ENCODE results near the gene MAPKAP1. TPM values are rescaled to one million over a fixed set of nuclear protein-coding genes. Genes with fewer than 3 reads are reported as not detected.

Gene MAPKAP1
- total and polyA plus RNA-seq, 9 of the 15 experiments (the other 6 are each of a cell fraction or from before 2014, with no cell fraction given) = 2.6 to 82.1 (median 61.1) TPM

- TF ChIP-seq SIRT6 (IDR thresholded peaks at IDR 0.05; ENCODE audit: low read depth, low read length) (no peak), ATF3 (IDR thresholded peaks at IDR 0.05) (no peak), ATF3 (CRISPR knock-in tag; conservative IDR thresholded peaks at IDR 0.05) (no peak), CXXC5 (CRISPR knock-in tag; IDR thresholded peaks at IDR 0.05) (no peak), ELK3 (CRISPR knock-in tag; IDR thresholded peaks at IDR 0.05) (no peak), E2F5 (CRISPR knock-in tag; IDR thresholded peaks at IDR 0.05) (no peak)
Measured at GRCh38 chr9:125726456-125727132, 19.6 kb upstream of the MAPKAP1 start (continued).

GRCh38 chr9:125707472-125707804, 430 bp upstream of the MAPKAP1 start:
- WGBS (ENCODE audit: insufficient coverage, low coverage, missing lambda C conversion rate) = 2% methylated on average over 4 of the region's 4 CpGs
- Histone ChIP-seq H3K4me3 (peak overlapping the region; percentile 99), H3K9ac (ENCODE audit: insufficient read depth in 1 of 2, low read depth in 2 of 2, low read length in 2 of 2) (peak overlapping the region in 1 of 2 experiments; percentile 92; a peak in 3 of 4 replicates), H3K36me3 (ENCODE audit: control insufficient read depth, insufficient read depth, low read length) (0 out of 3 replicates have a peak, but pooled peaks cover 3% of the 10 kb centered on the region), H2AFZ (ENCODE audit: low read depth, low read length) (peak overlapping the region; percentile 100), H3K9me1 (ENCODE audit: control insufficient read depth, insufficient read depth, low read length) (no peaks in the 10 kb centered on the region), H3K27ac (ENCODE audit: extremely low read depth, low read depth, low read length) (no peak overlapping the region; the same call in 2 of the 3 replicates), H3K79me2 (ENCODE audit: control insufficient read depth, insufficient read depth, low read length) (peaks cover 41% of the 10 kb centered on the region), H3K9me3 (replicated peaks; ENCODE audit: control insufficient read depth, insufficient read depth, low read depth, low read length) (no peaks in the 10 kb centered on the region), H3K4me1 (replicated peaks in 1 of 2; ENCODE audit: control insufficient read depth in 2 of 2, insufficient read depth in 2 of 2, low read length in 2 of 2) (peaks cover 5 to 13% of the 10 kb centered on the region in 2 experiments; a peak in 4 of 5 replicates), H3K27me3 (ENCODE audit: control insufficient read depth in 2 of 2, insufficient read depth in 2 of 2, low read length in 2 of 2) (peaks cover 0 to 5% of the 10 kb centered on the region in 2 experiments; a peak in 3 of 5 replicates), H4K20me1 (replicated peaks; ENCODE audit: control insufficient read depth, insufficient read depth, low read length) (no peaks in the 10 kb centered on the region), H3K4me2 (ENCODE audit: insufficient read depth, low read length) (peak overlapping the region; percentile 95)
- ChIA-PET POLR2A (interaction anchor here (0.6 to 1.3 kb wide), 5 partner anchors 9 to 902 kb away, joined by 3 to 5 read pairs (median 3); no protein-coding TSS in a partner anchor), CTCF (ENCODE audit: low intra/inter-chr PET ratio) (no interaction called here)
- intact Hi-C loops (cut with micrococcal nuclease) = loop anchor here (5.0 kb wide), 2 partner anchors 40 to 75 kb away; partner anchors contain the start of gene PBX3
- in situ Hi-C loops (cut with MboI) = no loop called here
- ATAC-seq (peak; percentile 2; the same call in 2 of the 3 replicates), DNase-seq (ENCODE audit: extremely low read depth in 1 of 4, low spot score in 3 of 4) (no peak), FAIRE-seq (no peak)
- no TSS peak for BruUV-seq (replicated peaks)
- no peak for TF ChIP-seq ZNF124 (CRISPR knock-in tag; IDR thresholded peaks at IDR 0.05)
- 0 out of 2 replicates have a peak, but pooled peaks have one; percentile 6 for TF ChIP-seq ETV5 (CRISPR knock-in tag; IDR thresholded peaks at IDR 0.05; ENCODE audit: low read depth)
- no peak for TF ChIP-seq SAP30 (IDR thresholded peaks at IDR 0.05; ENCODE audit: borderline replicate concordance, insufficient read depth, low read depth, low read length, poor library complexity, severe bottlenecking)
- TF ChIP-seq MYNN (IDR thresholded peaks at IDR 0.05) = no peak
- no peak for TF ChIP-seq MYNN (CRISPR knock-in tag; IDR thresholded peaks at IDR 0.05)
- no peak for TF ChIP-seq ZNF699 (CRISPR knock-in tag; IDR thresholded peaks at IDR 0.05; ENCODE audit: insufficient replicate concordance)
- no peak for TF ChIP-seq KLF13 (tag; IDR thresholded peaks at IDR 0.05; ENCODE audit: borderline replicate concordance, low read depth)
- no peak for TF ChIP-seq KAT7 (CRISPR knock-in tag; IDR thresholded peaks at IDR 0.05; ENCODE audit: borderline replicate concordance)
- TF ChIP-seq HNRNPK (IDR thresholded peaks at IDR 0.05; ENCODE audit: low read depth, low read length, poor library complexity, severe bottlenecking) = no peak
- 0 out of 2 replicates have a peak, but pooled peaks have one; percentile 71 for TF ChIP-seq GABPA (tag; conservative IDR thresholded peaks at IDR 0.05; ENCODE audit: low read depth)
- no peak for TF ChIP-seq HCFC1 (IDR thresholded peaks at IDR 0.05; ENCODE audit: low read depth, low read length)
- TF ChIP-seq CSDE1 (IDR thresholded peaks at IDR 0.05) = no peak

Measured in K562 (cell line).